K562 (cell line): ENCODE results near the gene RPN1. TPM values are rescaled to one million over a fixed set of nuclear protein-coding genes. Genes with fewer than 3 reads are reported as not detected.

Experiments used
- ATAC-seq: fragments of 200-7000 bp; cut with Tn5 transposase; 3 replicates; pipeline ENCODE4 v1.9.1; 2020; ENCODE audit warnings: moderate library complexity
- BruUV-seq: library from RNA; stranded (reverse); fragments of 400-500 nt; replicated peaks from 2 replicates; lab custom pipeline; 2021; lab: Mats Ljungman, UMichigan
- CTCF ChIA-PET: fragments of 300-600 bp; formaldehyde crosslinking; extraction: SDS; loops from one replicate; lab custom pipeline; 2021; ENCODE audit warnings: low intra/inter-chr PET ratio; lab: Yijun Ruan, JAX
- POLR2A ChIA-PET: fragments of 300-600, 350-650 bp; sonication (Branson Sonifier 250); formaldehyde crosslinking; extraction: SDS; loops from one replicate; lab custom pipeline; 2021; ENCODE audit warnings: antibody characterized with exemption, inconsistent platforms; lab: Yijun Ruan, JAX
- DNase-seq, 4 experiments: peaks; one replicate each; pipeline versions ENCODE4 v3.0.0 to v3.0.0-alpha.2; 2011 to 2018; ENCODE audit warnings: low spot score in 3 of 4, mixed read lengths in 3 of 4; ENCODE audit errors: extremely low read depth in 1 of 4
- FAIRE-seq: peaks from 2 replicates; lab custom pipeline; 2011; peaks lifted over from hg19 to GRCh38; lab: Jason Lieb, UNC
- H2AFZ ChIP-seq: 2 replicates; pipeline ENCODE4 v1.6.0; 2011; ENCODE audit warnings: low read depth, low read length, control low read depth, inconsistent platforms
- H3K27ac ChIP-seq: fragments of 200-600 bp; 3 replicates; pipeline ENCODE4 v1.8.0; 2011; ENCODE audit warnings: low read depth, mild to moderate bottlenecking, control low read depth, inconsistent platforms, low read length, moderate library complexity, mixed read lengths; ENCODE audit errors: extremely low read depth
- H3K27me3 ChIP-seq, 2 experiments: fragments of 300-600 bp in 1 of 2; 2 replicates in 1 of 2; 3 replicates in 1 of 2; pipeline versions ENCODE4 v1.6.0 to v1.8.0; 2011; ENCODE audit warnings: inconsistent platforms in 2 of 2, low read length in 2 of 2, mild to moderate bottlenecking in 1 of 2, mixed read lengths in 1 of 2, moderate library complexity in 1 of 2; ENCODE audit not compliant: control insufficient read depth in 2 of 2, insufficient read depth in 2 of 2
- H3K36me3 ChIP-seq: fragments of 300-600 bp; 3 replicates; pipeline ENCODE4 v1.8.0; 2011; ENCODE audit warnings: mild to moderate bottlenecking, low read length, inconsistent platforms; ENCODE audit not compliant: control insufficient read depth, insufficient read depth
- H3K4me1 ChIP-seq, 2 experiments: fragments of 200-600 bp in 1 of 2; replicated peaks in 1 of 2; 2 replicates in 1 of 2; 3 replicates in 1 of 2; pipeline versions ENCODE4 v1.5.1 to v1.8.0; 2011; ENCODE audit warnings: inconsistent platforms in 2 of 2, low read length in 2 of 2, mild to moderate bottlenecking in 1 of 2, mixed read lengths in 1 of 2, moderate library complexity in 1 of 2; ENCODE audit not compliant: control insufficient read depth in 2 of 2, insufficient read depth in 2 of 2
- H3K4me2 ChIP-seq: 2 replicates; pipeline ENCODE4 v1.6.1; 2011; ENCODE audit warnings: low read length, control low read depth, inconsistent platforms, mixed read lengths; ENCODE audit not compliant: insufficient read depth
- H3K4me3 ChIP-seq: fragments of 200-600 bp; sonication (generic), shearing (Covaris generic); 2 replicates; pipeline ENCODE4 v1.5.1; 2016; ENCODE audit warnings: control low read depth, inconsistent platforms
- H3K79me2 ChIP-seq: fragments of 200-600 bp; 3 replicates; pipeline ENCODE4 v1.8.0; 2011; ENCODE audit warnings: low read length, inconsistent platforms; ENCODE audit not compliant: control insufficient read depth, insufficient read depth
- H3K9ac ChIP-seq, 2 experiments: 2 replicates each; pipeline versions ENCODE4 v1.6.0 to v1.6.1; 2011; ENCODE audit warnings: low read depth in 2 of 2, low read length in 2 of 2, control low read depth in 1 of 2, inconsistent platforms in 1 of 2, mild to moderate bottlenecking in 1 of 2, mixed read lengths in 1 of 2; ENCODE audit not compliant: insufficient read depth in 1 of 2
- H3K9me1 ChIP-seq: one replicate; pipeline ENCODE4 v1.6.0; 2011; ENCODE audit warnings: inconsistent platforms, mild to moderate bottlenecking, low read length, moderate library complexity; ENCODE audit not compliant: control insufficient read depth, insufficient read depth
- H3K9me3 ChIP-seq: replicated peaks from 2 replicates; pipeline ENCODE4 v1.5.1; 2011; ENCODE audit warnings: low read depth, low read length, inconsistent platforms; ENCODE audit not compliant: control insufficient read depth, insufficient read depth
- H4K20me1 ChIP-seq: replicated peaks from 2 replicates; pipeline ENCODE4 v1.6.1; 2011; ENCODE audit warnings: low read length, inconsistent platforms, mixed read lengths; ENCODE audit not compliant: control insufficient read depth, insufficient read depth
- BCL6 ChIP-seq: fragments of 250-450 bp; sonication (Bioruptor Pico); IDR thresholded peaks from 2 replicates; pipeline ENCODE4 v1.4.0; 2020
- CBX2 ChIP-seq: fragments of 200-600 bp; sonication (generic); IDR thresholded peaks from one replicate; pipeline ENCODE4 v1.6.1; 2012; ENCODE audit warnings: mild to moderate bottlenecking, low read length, inconsistent platforms; ENCODE audit not compliant: insufficient read depth, poor library complexity, severe bottlenecking
- FOXM1 ChIP-seq, 2 experiments: fragments of 450-650 bp in 1 of 2; sonication (generic) in 1 of 2; formaldehyde crosslinking in 1 of 2; IDR thresholded peaks; 2 replicates each; pipeline versions ENCODE4 v1.6.1 to v1.9.0; 2017 to 2022; ENCODE audit warnings: low read depth in 2 of 2, mild to moderate bottlenecking in 2 of 2, missing genetic modification reagents in 1 of 2, moderate library complexity in 1 of 2
- HDAC1 ChIP-seq, 2 experiments: fragments of 450-650 bp; IDR thresholded peaks; 2 replicates each; pipeline ENCODE4 v1.6.1; 2016 to 2017; ENCODE audit warnings: inconsistent platforms in 1 of 2, mild to moderate bottlenecking in 1 of 2, moderate library complexity in 1 of 2
- HNRNPK ChIP-seq: fragments of 200-400 bp; formaldehyde crosslinking; IDR thresholded peaks from one replicate; pipeline ENCODE4 v1.6.1; 2018; ENCODE audit warnings: mild to moderate bottlenecking, low read depth, low read length; ENCODE audit not compliant: poor library complexity, severe bottlenecking
- MAFK ChIP-seq: IDR thresholded peaks from 2 replicates; pipeline ENCODE4 v1.6.1; 2011; ENCODE audit warnings: low read length, improper control_type of control experiment
- MED1 ChIP-seq: sonication (generic); formaldehyde crosslinking; IDR thresholded peaks from 2 replicates; pipeline ENCODE4 v1.8.1; 2023; ENCODE audit warnings: missing genetic modification reagents, borderline replicate concordance
- RBFOX2 ChIP-seq: fragments of 200-400 bp; formaldehyde crosslinking; IDR thresholded peaks from 2 replicates; pipeline ENCODE4 v1.6.1; 2017; ENCODE audit warnings: low read depth, mild to moderate bottlenecking, low read length, moderate library complexity
- RFX1 ChIP-seq: fragments of 450-650 bp; IDR thresholded peaks from 2 replicates; pipeline ENCODE4 v1.6.1; 2016; ENCODE audit warnings: mild to moderate bottlenecking, moderate library complexity
- SMARCC2 ChIP-seq: fragments of 450-650 bp; IDR thresholded peaks from 2 replicates; pipeline ENCODE4 v1.6.1; 2017; ENCODE audit warnings: antibody characterized with exemption, moderate library complexity, mild to moderate bottlenecking, low read depth
- ZNF23 ChIP-seq: fragments of 250-450 bp; sonication (Bioruptor Pico); IDR thresholded peaks from 2 replicates; pipeline ENCODE4 v1.4.0; 2020; ENCODE audit warnings: mild to moderate bottlenecking
- ZNF785 ChIP-seq: fragments of 250-450 bp; sonication (Bioruptor Pico); IDR thresholded peaks from 2 replicates; pipeline ENCODE4 v1.4.0; 2020; ENCODE audit warnings: mild to moderate bottlenecking
- WGBS: fragments of 100-300 bp; shearing (Covaris generic); methylation state at CpG from one replicate; pipeline ENCODE4 v1.1.6; 2016; ENCODE audit warnings: low coverage, mixed read lengths; ENCODE audit not compliant: insufficient coverage; ENCODE audit errors: missing lambda C conversion rate; 5-methylcytosine and 5-hydroxymethylcytosine counted together
- in situ Hi-C: fragments of 300-500 bp; cut with MboI; formaldehyde crosslinking; loops from 4 replicates; pipeline ENCODE4 v1.15.0; 2018; ENCODE audit warnings: inconsistent platforms, mixed read lengths
- intact Hi-C: fragments of 100-400 bp; cut with micrococcal nuclease; formaldehyde crosslinking; loops from 2 replicates; pipeline ENCODE4 v1.14.2; 2022
- polyA plus RNA-seq, 8 experiments: library from polyadenylated mRNA; depleted of rRNA in 4 of 8; stranded (reverse) in 5 of 8; unstranded in 3 of 8; fragments of >200 nt; fragmentation: Nextera tagmentation in 2 of 8; fragmentation: Illumina TruSeq in 1 of 8; extraction: Ambion mirVana in 2 of 8; extraction: Trizol in 1 of 8; gene quantifications; 2 replicates each; pipeline versions ENCODE4 v1.2.1 to v1.2.3, GENCODE V29; 2011 to 2014; ENCODE audit warnings: inconsistent platforms in 1 of 8, missing spikeins in 1 of 8
- total RNA-seq, 7 experiments: library from RNA; depleted of rRNA in 6 of 7; stranded (reverse); fragments of >200 nt in 6 of 7; fragmentation: Illumina TruSeq in 2 of 7; extraction: Trizol in 2 of 7; gene quantifications; 2 replicates each; pipeline versions ENCODE4 v1.2.1 to v1.2.3, GENCODE V29; 2011 to 2021; ENCODE audit warnings: low replicate concordance in 1 of 7
- TF ChIP-seq, protein P1 (sequence below): sonication (generic); formaldehyde crosslinking; IDR thresholded peaks from 2 replicates; pipeline ENCODE4 v1.8.1; 2023; ENCODE audit warnings: mild to moderate bottlenecking, missing genetic modification reagents
- TF ChIP-seq, protein P2 (sequence below): fragments of 450-650 bp; formaldehyde crosslinking; IDR thresholded peaks from 2 replicates; pipeline ENCODE4 v1.4.0; 2022; ENCODE audit warnings: missing genetic modification characterization
- TF ChIP-seq, protein P3 (sequence below): IDR thresholded peaks from 2 replicates; pipeline ENCODE4 v1.6.1; 2012; ENCODE audit warnings: low read depth, low read length, improper control_type of control experiment, borderline replicate concordance
- TF ChIP-seq, protein P4 (sequence below): fragments of 250-450 bp; sonication (Bioruptor Pico); IDR thresholded peaks from 2 replicates; pipeline ENCODE4 v1.5.0; 2021
- TF ChIP-seq, protein P5 (sequence below): fragments of 250-450 bp; sonication (Bioruptor Pico); IDR thresholded peaks from 2 replicates; pipeline ENCODE4 v1.9.0; 2021; ENCODE audit warnings: mild to moderate bottlenecking

The RPN1 gene
- total and polyA plus RNA-seq, 9 of the 15 experiments (the other 6 are each of a cell fraction or from before 2014, with no cell fraction given) = 39.5 to 300 (median 148) TPM

DNA sequence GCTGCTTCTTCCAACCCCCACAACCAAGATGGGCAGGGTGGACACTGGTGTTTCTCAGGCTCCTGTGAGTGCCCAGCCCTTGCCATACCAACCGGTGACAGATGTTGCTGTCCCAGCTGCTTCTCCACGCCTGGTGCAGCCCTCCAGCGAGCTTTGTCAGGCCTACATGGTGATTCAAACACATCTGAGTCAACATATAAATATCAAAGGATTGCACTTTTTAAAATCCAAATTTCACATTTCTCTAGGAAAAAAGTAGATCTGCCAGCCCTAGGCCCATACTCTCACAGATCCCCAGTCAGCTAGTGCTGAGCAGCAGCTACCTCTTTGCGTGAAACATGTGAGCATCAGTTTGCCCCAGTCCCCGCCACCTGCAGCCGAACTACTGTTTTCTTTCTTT, 52.7 kb downstream of the RPN1 start:
- Histone ChIP-seq H4K20me1 (no peaks in the 10 kb centered on the region), H3K4me3 (no peak overlapping the region), H3K9me1 (no peaks in the 10 kb centered on the region), H3K9me3 (no peaks in the 10 kb centered on the region), H2AFZ (no peak overlapping the region), H3K27ac (no peak overlapping the region), H3K27me3 (no peaks in the 10 kb centered on the region), H3K36me3 (no peaks in the 10 kb centered on the region), H3K9ac (no peak overlapping the region), H3K79me2 (no peaks in the 10 kb centered on the region), H3K4me1 (peaks cover 0 to 7% of the 10 kb centered on the region in 2 experiments; a peak in 2 of 5 replicates), H3K4me2 (no peak overlapping the region)
- POLR2A ChIA-PET = no interaction called here
- WGBS = 83% methylated on average over 5 of the region's 6 CpGs
- in situ Hi-C loops (no loop called here), intact Hi-C loops (no loop called here)
- DNase-seq (no peak), FAIRE-seq (no peak), ATAC-seq (no peak)
- CTCF ChIA-PET = no interaction called here
- BruUV-seq = no TSS peak
- TF ChIP-seq HDAC1 (IDR thresholded peaks at IDR 0.05) = no peak
- TF ChIP-seq BCL6 = no peak
- TF ChIP-seq, protein P1, sequence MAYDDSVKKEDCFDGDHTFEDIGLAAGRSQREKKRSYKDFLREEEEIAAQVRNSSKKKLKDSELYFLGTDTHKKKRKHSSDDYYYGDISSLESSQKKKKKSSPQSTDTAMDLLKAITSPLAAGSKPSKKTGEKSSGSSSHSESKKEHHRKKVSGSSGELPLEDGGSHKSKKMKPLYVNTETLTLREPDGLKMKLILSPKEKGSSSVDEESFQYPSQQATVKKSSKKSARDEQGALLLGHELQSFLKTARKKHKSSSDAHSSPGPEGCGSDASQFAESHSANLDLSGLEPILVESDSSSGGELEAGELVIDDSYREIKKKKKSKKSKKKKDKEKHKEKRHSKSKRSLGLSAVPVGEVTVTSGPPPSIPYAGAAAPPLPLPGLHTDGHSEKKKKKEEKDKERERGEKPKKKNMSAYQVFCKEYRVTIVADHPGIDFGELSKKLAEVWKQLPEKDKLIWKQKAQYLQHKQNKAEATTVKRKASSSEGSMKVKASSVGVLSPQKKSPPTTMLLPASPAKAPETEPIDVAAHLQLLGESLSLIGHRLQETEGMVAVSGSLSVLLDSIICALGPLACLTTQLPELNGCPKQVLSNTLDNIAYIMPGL = no peak
- TF ChIP-seq, protein P2, sequence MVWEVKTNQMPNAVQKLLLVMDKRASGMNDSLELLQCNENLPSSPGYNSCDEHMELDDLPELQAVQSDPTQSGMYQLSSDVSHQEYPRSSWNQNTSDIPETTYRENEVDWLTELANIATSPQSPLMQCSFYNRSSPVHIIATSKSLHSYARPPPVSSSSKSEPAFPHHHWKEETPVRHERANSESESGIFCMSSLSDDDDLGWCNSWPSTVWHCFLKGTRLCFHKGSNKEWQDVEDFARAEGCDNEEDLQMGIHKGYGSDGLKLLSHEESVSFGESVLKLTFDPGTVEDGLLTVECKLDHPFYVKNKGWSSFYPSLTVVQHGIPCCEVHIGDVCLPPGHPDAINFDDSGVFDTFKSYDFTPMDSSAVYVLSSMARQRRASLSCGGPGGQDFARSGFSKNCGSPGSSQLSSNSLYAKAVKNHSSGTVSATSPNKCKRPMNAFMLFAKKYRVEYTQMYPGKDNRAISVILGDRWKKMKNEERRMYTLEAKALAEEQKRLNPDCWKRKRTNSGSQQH (CRISPR knock-in tag) = no peak
- no peak for TF ChIP-seq FOXM1 (IDR thresholded peaks at IDR 0.05; ENCODE audit: low read depth)
- TF ChIP-seq FOXM1 (CRISPR knock-in tag; IDR thresholded peaks at IDR 0.05; ENCODE audit: low read depth) = no peak
- no peak for TF ChIP-seq HNRNPK
- TF ChIP-seq ZNF23 (CRISPR knock-in tag) = no peak
- no peak for TF ChIP-seq MED1 (CRISPR knock-in tag)
- TF ChIP-seq, protein P3, sequence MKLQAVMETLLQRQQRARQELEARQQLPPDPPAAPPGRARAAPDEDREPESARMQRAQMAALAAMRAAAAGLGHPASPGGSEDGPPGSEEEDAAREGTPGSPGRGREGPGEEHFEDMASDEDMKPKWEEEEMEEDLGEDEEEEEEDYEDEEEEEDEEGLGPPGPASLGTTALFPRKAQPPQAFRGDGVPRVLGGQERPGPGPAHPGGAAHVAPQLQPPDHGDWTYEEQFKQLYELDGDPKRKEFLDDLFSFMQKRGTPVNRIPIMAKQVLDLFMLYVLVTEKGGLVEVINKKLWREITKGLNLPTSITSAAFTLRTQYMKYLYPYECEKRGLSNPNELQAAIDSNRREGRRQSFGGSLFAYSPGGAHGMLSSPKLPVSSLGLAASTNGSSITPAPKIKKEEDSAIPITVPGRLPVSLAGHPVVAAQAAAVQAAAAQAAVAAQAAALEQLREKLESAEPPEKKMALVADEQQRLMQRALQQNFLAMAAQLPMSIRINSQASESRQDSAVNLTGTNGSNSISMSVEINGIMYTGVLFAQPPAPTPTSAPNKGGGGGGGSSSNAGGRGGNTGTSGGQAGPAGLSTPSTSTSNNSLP = no peak
- TF ChIP-seq MAFK = no peak
- TF ChIP-seq SMARCC2 = no peak
- TF ChIP-seq RBFOX2 = no peak
- TF ChIP-seq, protein P4, sequence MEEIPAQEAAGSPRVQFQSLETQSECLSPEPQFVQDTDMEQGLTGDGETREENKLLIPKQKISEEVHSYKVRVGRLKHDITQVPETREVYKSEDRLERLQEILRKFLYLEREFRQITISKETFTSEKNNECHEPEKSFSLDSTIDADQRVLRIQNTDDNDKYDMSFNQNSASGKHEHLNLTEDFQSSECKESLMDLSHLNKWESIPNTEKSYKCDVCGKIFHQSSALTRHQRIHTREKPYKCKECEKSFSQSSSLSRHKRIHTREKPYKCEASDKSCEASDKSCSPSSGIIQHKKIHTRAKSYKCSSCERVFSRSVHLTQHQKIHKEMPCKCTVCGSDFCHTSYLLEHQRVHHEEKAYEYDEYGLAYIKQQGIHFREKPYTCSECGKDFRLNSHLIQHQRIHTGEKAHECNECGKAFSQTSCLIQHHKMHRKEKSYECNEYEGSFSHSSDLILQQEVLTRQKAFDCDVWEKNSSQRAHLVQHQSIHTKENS = no peak
- no peak for TF ChIP-seq ZNF785 (CRISPR knock-in tag)
- TF ChIP-seq CBX2 = no peak
- TF ChIP-seq, protein P5, sequence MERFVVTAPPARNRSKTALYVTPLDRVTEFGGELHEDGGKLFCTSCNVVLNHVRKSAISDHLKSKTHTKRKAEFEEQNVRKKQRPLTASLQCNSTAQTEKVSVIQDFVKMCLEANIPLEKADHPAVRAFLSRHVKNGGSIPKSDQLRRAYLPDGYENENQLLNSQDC (CRISPR knock-in tag) = no peak
- no peak for TF ChIP-seq RFX1
